ENCODE data around the gene RCC1. TPM values are rescaled to one million over a fixed set of nuclear protein-coding genes. Genes with fewer than 3 reads are reported as not detected.
"Not testable (repeated sequence)": the region's sequence is repeated elsewhere in the genome, so short reads cannot be mapped to it uniquely, and the experiment has no call there.

Gene RCC1
- total RNA-seq, 4 donors from 2014 or later, result 18.2 to 66.8 (median 25.8) TPM

DNA sequence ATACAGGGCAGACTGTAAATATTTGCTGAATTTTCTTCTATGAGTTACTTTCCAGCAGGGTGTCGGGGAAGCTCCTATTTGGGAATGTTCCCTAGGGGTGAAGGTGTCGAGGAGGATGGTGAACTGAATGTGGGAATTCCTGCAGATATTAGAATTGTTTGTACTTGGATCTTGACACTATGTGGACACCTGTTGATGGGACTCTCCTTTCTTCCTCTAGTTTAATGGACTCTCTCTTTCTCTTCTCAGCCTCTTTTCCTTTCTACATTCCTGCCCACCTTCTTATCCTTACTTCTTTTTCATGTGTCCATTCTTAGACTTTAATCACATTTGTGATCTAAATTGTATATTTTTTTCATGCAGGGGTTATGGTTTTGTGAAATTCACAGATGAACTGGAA lies 61.1 kb downstream of the RCC1 start:
- no peak for TF ChIP-seq POLR2A (IDR thresholded peaks at IDR 0.05)
- TF ChIP-seq, protein P1, sequence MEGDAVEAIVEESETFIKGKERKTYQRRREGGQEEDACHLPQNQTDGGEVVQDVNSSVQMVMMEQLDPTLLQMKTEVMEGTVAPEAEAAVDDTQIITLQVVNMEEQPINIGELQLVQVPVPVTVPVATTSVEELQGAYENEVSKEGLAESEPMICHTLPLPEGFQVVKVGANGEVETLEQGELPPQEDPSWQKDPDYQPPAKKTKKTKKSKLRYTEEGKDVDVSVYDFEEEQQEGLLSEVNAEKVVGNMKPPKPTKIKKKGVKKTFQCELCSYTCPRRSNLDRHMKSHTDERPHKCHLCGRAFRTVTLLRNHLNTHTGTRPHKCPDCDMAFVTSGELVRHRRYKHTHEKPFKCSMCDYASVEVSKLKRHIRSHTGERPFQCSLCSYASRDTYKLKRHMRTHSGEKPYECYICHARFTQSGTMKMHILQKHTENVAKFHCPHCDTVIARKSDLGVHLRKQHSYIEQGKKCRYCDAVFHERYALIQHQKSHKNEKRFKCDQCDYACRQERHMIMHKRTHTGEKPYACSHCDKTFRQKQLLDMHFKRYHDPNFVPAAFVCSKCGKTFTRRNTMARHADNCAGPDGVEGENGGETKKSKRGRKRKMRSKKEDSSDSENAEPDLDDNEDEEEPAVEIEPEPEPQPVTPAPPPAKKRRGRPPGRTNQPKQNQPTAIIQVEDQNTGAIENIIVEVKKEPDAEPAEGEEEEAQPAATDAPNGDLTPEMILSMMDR (IDR thresholded peaks at IDR 0.05), result no peak
- H3K36me3 ChIP-seq, result peaks cover 0 to 95% (median 3%) of the 10 kb centered on the region in 3 donors
- no peak overlapping the region for H3K4me3 ChIP-seq
- no peaks in the 10 kb centered on the region for H3K27me3 ChIP-seq
- H3K27ac ChIP-seq, result no peak overlapping the region
- DNase-seq, result no peak
- no peaks in the 10 kb centered on the region for H3K4me1 ChIP-seq
- no peaks in the 10 kb centered on the region for H3K9me3 ChIP-seq

DNA sequence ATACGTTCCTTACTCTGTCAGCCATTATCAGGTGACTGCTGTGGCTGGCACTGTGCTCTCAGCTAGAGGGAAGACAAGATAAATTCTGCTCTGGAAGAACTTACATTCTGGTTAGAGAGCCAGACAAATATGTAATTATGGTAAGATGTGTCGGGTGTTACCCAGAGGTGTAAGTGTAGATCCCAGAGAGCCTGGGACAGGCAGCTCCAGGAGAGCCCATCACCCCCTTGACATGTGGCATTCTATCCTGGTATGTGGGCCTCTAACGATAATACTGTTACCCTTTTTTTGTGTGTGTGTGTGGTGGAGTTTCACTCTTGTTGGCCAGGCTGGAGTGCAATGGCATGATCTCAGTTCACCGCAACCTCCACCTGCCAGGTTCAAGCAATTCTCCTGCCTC lies 66.1 kb downstream of the RCC1 start:
- H3K27me3 ChIP-seq, result no peaks in the 10 kb centered on the region
- H3K27ac ChIP-seq, result no peak overlapping the region
- H3K36me3 ChIP-seq, result peaks cover 0 to 84% (median 0%) of the 10 kb centered on the region in 3 donors
- H3K4me1 ChIP-seq, result no peaks in the 10 kb centered on the region
- no peak for DNase-seq
- TF ChIP-seq POLR2A (IDR thresholded peaks at IDR 0.05), result no peak
- TF ChIP-seq, protein P1 (IDR thresholded peaks at IDR 0.05), result no peak
- no peaks in the 10 kb centered on the region for H3K9me3 ChIP-seq
- no peak overlapping the region for H3K4me3 ChIP-seq

DNA sequence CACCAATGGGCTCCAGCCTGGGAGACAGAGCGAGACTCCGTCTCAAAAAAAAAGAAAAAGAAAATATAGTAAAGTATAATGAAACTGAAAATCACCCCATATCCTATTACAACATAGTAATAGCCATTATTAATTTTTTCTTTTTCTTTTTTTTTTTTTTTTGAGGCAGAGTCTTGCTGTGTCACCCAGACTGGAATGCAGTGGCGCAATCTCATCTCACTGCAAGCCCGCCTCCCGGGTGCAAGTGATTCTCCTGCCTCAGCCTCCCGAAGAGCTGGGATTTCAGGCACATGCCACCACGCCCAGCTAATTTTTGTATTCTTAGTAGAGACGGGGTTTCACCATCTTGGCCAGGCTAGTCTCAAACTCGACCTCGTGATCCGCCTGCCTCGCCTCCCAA lies 67.0 kb downstream of the RCC1 start:
- peaks cover 0 to 84% (median 0%) of the 10 kb centered on the region in 3 donors for H3K36me3 ChIP-seq
- H3K9me3 ChIP-seq, H3K27ac ChIP-seq, H3K4me1 ChIP-seq, H3K4me3 ChIP-seq, DNase-seq, H3K27me3 ChIP-seq: not testable (repeated sequence)

DNA sequence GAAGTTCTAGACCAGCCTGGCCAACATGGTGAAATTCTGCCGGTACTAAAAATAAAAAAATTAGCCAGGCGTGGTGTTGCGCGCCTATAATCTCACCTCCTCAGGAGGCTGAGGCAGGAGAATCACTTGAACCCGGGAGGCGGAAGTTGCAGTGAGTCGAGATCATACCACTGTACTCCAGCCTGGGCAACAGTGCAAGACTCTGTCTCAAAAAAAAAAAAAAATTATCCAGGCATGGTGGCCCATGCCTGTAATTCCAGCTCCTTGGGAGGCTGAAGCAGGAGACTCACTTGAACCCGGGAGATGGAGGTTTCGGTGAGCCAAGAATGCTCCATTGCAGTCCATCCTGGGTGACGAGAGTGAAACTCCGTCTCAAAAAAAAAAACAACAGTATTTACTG lies 67.7 kb downstream of the RCC1 start:
- H3K36me3 ChIP-seq, result peaks cover 0 to 84% (median 0%) of the 10 kb centered on the region in 3 donors

DNA sequence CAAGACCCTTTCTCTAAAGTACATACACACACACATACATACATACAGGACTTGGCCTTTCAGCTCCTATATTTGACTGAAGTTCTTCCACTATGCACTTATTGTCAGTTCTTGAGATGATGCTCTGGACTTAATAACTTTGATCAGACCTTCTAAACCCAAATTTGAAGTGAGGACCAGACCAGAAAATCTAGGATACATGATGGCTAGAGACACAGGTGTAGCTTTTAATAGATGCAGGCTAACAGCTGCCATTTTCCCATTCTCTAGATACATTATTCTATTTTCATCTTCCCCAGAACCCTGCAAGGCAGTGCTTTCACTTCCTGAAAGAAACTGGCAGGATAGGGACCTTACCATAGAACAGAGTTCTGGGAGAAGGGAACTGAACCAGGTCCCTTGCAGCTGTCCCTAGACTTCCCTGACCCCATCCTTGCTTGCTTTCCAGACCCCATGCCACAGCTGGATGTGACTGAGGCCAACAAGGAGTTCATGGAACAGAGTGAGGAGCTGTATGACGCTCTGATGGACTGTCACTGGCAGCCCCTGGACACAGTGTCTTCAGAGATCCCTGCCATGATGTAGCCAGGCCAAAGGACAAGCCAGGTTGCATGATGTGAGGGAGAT lies 71.3 kb downstream of the RCC1 start:
- DNase-seq, result no peak
- TF ChIP-seq, protein P1 (IDR thresholded peaks at IDR 0.05), result no peak
- TF ChIP-seq POLR2A (IDR thresholded peaks at IDR 0.05), result no peak
- Histone ChIP-seq H3K4me3 (no peak overlapping the region), H3K36me3 (peaks cover 0 to 68% (median 0%) of the 10 kb centered on the region in 3 donors), H3K27ac (no peak overlapping the region), H3K27me3 (no peaks in the 10 kb centered on the region), H3K4me1 (peaks cover 0 to 14% (median 3%) of the 10 kb centered on the region in 4 donors), H3K9me3 (no peaks in the 10 kb centered on the region)

More for the DNA sequence above, 67.7 kb downstream of the RCC1 start:
- no peak for DNase-seq
- TF ChIP-seq POLR2A (IDR thresholded peaks at IDR 0.05), result no peak
- TF ChIP-seq, protein P1 (IDR thresholded peaks at IDR 0.05), result no peak
- H3K27ac ChIP-seq, result no peak overlapping the region
- no peaks in the 10 kb centered on the region for H3K27me3 ChIP-seq
- no peak overlapping the region for H3K4me3 ChIP-seq
- H3K4me1 ChIP-seq, result no peaks in the 10 kb centered on the region
- H3K9me3 ChIP-seq, result no peaks in the 10 kb centered on the region

DNA sequence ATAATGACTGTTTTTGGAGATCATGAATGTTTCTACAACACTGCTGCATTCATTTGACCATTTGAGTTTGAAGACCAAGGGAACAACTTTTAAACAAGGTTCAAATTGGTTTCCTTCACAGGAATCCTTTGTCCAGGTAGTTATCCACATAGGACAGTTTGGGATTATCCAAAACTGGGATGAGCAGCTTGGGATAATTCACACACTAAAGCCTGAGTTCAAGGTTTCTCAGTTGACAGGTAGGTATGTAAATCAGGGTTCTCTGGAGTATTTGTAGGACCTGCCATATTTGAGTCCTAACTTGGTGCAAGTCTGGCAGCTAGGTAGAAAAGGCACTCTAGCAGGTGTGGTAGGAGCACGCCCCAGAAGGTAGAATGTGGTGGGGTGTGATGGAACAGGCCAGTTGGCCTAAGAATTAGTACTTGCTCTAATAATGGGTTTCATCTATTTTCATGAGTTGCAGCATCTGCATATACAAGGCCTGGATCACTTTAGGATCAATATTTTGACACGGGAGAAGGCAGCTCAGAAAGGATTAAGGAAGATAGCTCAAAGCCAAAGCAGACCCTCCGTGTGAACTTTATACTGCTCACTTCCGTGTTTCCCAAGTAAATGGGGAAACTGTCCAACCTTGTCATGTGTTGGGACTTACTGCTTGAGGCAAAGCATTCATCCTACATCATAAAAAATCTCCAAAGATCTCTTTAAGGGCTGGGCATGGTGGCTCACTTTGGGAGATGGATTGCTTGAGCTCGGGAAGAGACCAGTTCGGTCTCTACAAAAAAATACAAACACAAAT lies 72.1 kb downstream of the RCC1 start:
- H3K4me1 ChIP-seq, result peaks cover 0 to 14% (median 3%) of the 10 kb centered on the region in 4 donors
- no peak overlapping the region for H3K27ac ChIP-seq
- H3K27me3 ChIP-seq, result no peaks in the 10 kb centered on the region
- peaks cover 0 to 60% (median 0%) of the 10 kb centered on the region in 3 donors for H3K36me3 ChIP-seq
- no peaks in the 10 kb centered on the region for H3K9me3 ChIP-seq
- TF ChIP-seq, protein P1 (IDR thresholded peaks at IDR 0.05), result no peak
- no peak for TF ChIP-seq POLR2A (IDR thresholded peaks at IDR 0.05)
- no peak for DNase-seq
- no peak overlapping the region for H3K4me3 ChIP-seq
